Measurements from ENCODE around the gene RPRD1B.

Gene RPRD1B

GRCh38 chr20:38081575-38081974 lies 48.0 kb downstream of the RPRD1B start:
- no peak for FAIRE-seq
- no peak for TF ChIP-seq POLR2AphosphoS5 (IDR thresholded peaks at IDR 0.05; ENCODE audit: low read depth, low read length)
- no peak for TF ChIP-seq POLR2A (IDR thresholded peaks at IDR 0.05; ENCODE audit: low read depth, low read length)
- TF ChIP-seq TAF1 (IDR thresholded peaks at IDR 0.05; ENCODE audit: borderline replicate concordance, low read depth, low read length) = no peak
- no peak for DNase-seq (ENCODE audit: insufficient read length)

GRCh38 chr20:38082894-38083293 lies 49.3 kb downstream of the RPRD1B start:
- TF ChIP-seq POLR2AphosphoS5 (IDR thresholded peaks at IDR 0.05; ENCODE audit: low read depth, low read length) = no peak
- TF ChIP-seq TAF1 (IDR thresholded peaks at IDR 0.05; ENCODE audit: borderline replicate concordance, low read depth, low read length) = no peak
- TF ChIP-seq POLR2A (IDR thresholded peaks at IDR 0.05; ENCODE audit: low read depth, low read length) = no peak
- DNase-seq (ENCODE audit: insufficient read length) (no peak), FAIRE-seq (no peak)

- TF ChIP-seq POLR2AphosphoS5 (IDR thresholded peaks at IDR 0.05; ENCODE audit: low read depth, low read length) = no peak
- TF ChIP-seq POLR2A (IDR thresholded peaks at IDR 0.05; ENCODE audit: low read depth, low read length) = no peak
- no peak for TF ChIP-seq TAF1 (IDR thresholded peaks at IDR 0.05; ENCODE audit: borderline replicate concordance, low read depth, low read length)
- no peak for FAIRE-seq
These were observed 49.9 kb downstream of the RPRD1B start for GRCh38 chr20:38083338-38084048.

GRCh38 chr20:38084425-38084951 lies 50.9 kb downstream of the RPRD1B start:
- TF ChIP-seq POLR2A (IDR thresholded peaks at IDR 0.05; ENCODE audit: low read depth, low read length) = no peak
- no peak for TF ChIP-seq TAF1 (IDR thresholded peaks at IDR 0.05; ENCODE audit: borderline replicate concordance, low read depth, low read length)
- TF ChIP-seq POLR2AphosphoS5 (IDR thresholded peaks at IDR 0.05; ENCODE audit: low read depth, low read length) = no peak
- DNase-seq (ENCODE audit: insufficient read length) (no peak), FAIRE-seq (no peak)

More at GRCh38 chr20:38083338-38084048, 49.9 kb downstream of the RPRD1B start:
- DNase-seq (ENCODE audit: insufficient read length) = no peak

- TF ChIP-seq TAF1 (IDR thresholded peaks at IDR 0.05; ENCODE audit: borderline replicate concordance, low read depth, low read length) (no peak), POLR2A (IDR thresholded peaks at IDR 0.05; ENCODE audit: low read depth, low read length) (no peak)
- DNase-seq (ENCODE audit: insufficient read length) = no peak
- no peak for FAIRE-seq
These were observed 51.5 kb downstream of the RPRD1B start for GRCh38 chr20:38085026-38085425.

- FAIRE-seq = no peak
- no peak for DNase-seq (ENCODE audit: insufficient read length)
- TF ChIP-seq POLR2AphosphoS5 (IDR thresholded peaks at IDR 0.05; ENCODE audit: low read depth, low read length) = no peak
- no peak for TF ChIP-seq TAF1 (IDR thresholded peaks at IDR 0.05; ENCODE audit: borderline replicate concordance, low read depth, low read length)
- TF ChIP-seq POLR2A (IDR thresholded peaks at IDR 0.05; ENCODE audit: low read depth, low read length) = no peak
These were observed 56.0 kb downstream of the RPRD1B start for GRCh38 chr20:38089500-38089899.

GRCh38 chr20:38090061-38090460 lies 56.5 kb downstream of the RPRD1B start:
- FAIRE-seq (no peak), DNase-seq (ENCODE audit: insufficient read length) (no peak)
- TF ChIP-seq TAF1 (IDR thresholded peaks at IDR 0.05; ENCODE audit: borderline replicate concordance, low read depth, low read length) = no peak
- TF ChIP-seq POLR2AphosphoS5 (IDR thresholded peaks at IDR 0.05; ENCODE audit: low read depth, low read length) = no peak

GRCh38 chr20:38091441-38092216 lies 58.1 kb downstream of the RPRD1B start:
- TF ChIP-seq POLR2A (IDR thresholded peaks at IDR 0.05; ENCODE audit: low read depth, low read length) (no peak), POLR2AphosphoS5 (IDR thresholded peaks at IDR 0.05; ENCODE audit: low read depth, low read length) (no peak), TAF1 (IDR thresholded peaks at IDR 0.05; ENCODE audit: borderline replicate concordance, low read depth, low read length) (no peak)
- peak; percentile 89 for FAIRE-seq
- DNase-seq (ENCODE audit: insufficient read length) = no peak

- no peak for TF ChIP-seq TAF1 (IDR thresholded peaks at IDR 0.05; ENCODE audit: borderline replicate concordance, low read depth, low read length)
- TF ChIP-seq POLR2AphosphoS5 (IDR thresholded peaks at IDR 0.05; ENCODE audit: low read depth, low read length) = no peak
- no peak for TF ChIP-seq POLR2A (IDR thresholded peaks at IDR 0.05; ENCODE audit: low read depth, low read length)
- DNase-seq (ENCODE audit: insufficient read length) (no peak), FAIRE-seq (no peak)
These were observed 58.8 kb downstream of the RPRD1B start for GRCh38 chr20:38092260-38092857.

GRCh38 chr20:38092915-38093314 lies 59.4 kb downstream of the RPRD1B start:
- FAIRE-seq = peak; percentile 77
- no peak for DNase-seq (ENCODE audit: insufficient read length)
- TF ChIP-seq TAF1 (IDR thresholded peaks at IDR 0.05; ENCODE audit: borderline replicate concordance, low read depth, low read length) = no peak
- TF ChIP-seq POLR2AphosphoS5 (IDR thresholded peaks at IDR 0.05; ENCODE audit: low read depth, low read length) = no peak
- no peak for TF ChIP-seq POLR2A (IDR thresholded peaks at IDR 0.05; ENCODE audit: low read depth, low read length)

GRCh38 chr20:38093641-38094077 lies 60.1 kb downstream of the RPRD1B start:
- DNase-seq (ENCODE audit: insufficient read length) (no peak), FAIRE-seq (no peak)
- TF ChIP-seq TAF1 (IDR thresholded peaks at IDR 0.05; ENCODE audit: borderline replicate concordance, low read depth, low read length) (no peak), POLR2A (IDR thresholded peaks at IDR 0.05; ENCODE audit: low read depth, low read length) (no peak), POLR2AphosphoS5 (IDR thresholded peaks at IDR 0.05; ENCODE audit: low read depth, low read length) (no peak)
